ENCODE data around the gene APLP2. TPM values are rescaled to one million over a fixed set of nuclear protein-coding genes. Genes with fewer than 3 reads are reported as not detected.

APLP2 gene
- total RNA-seq, 1 experiment from 2014 or later: 210 TPM

- Histone ChIP-seq H3K4me2 (ENCODE audit: low read length) (no peak overlapping the region), H2AFZ (ENCODE audit: low read depth, low read length, poor library complexity, severe bottlenecking) (no peak overlapping the region), H3K9me2 (ENCODE audit: insufficient read depth) (no peaks in the 10 kb centered on the region), H3K4me1 (ENCODE audit: control insufficient read depth in 1 of 2, insufficient read depth in 2 of 2, low read length in 2 of 2) (no peaks in the 10 kb centered on the region; a peak in 1 of 4 replicates), H3K27me3 (ENCODE audit: insufficient read depth, low read length) (no peaks in the 10 kb centered on the region), H3K9ac (ENCODE audit: low read length) (no peak overlapping the region), H3K36me3 (ENCODE audit: control insufficient read depth in 1 of 2, insufficient read depth in 2 of 2, low read length in 2 of 2) (no peaks in the 10 kb centered on the region), H3K9me3 (ENCODE audit: control insufficient read depth in 1 of 2, insufficient read depth in 1 of 2, low read depth in 1 of 2, low read length in 2 of 2) (no peaks in the 10 kb centered on the region), H3K79me2 (ENCODE audit: insufficient read depth, low read length) (no peaks in the 10 kb centered on the region), H4K20me1 (ENCODE audit: insufficient read depth) (no peaks in the 10 kb centered on the region), H3K27ac (ENCODE audit: low read depth, low read length) (no peak overlapping the region), H3K4me3 (replicated peaks in 1 of 2; ENCODE audit: low read depth in 1 of 2, low read length in 2 of 2) (no peak overlapping the region)
- ChIA-PET RAD21 (ENCODE audit: low non-redundant PET in 1 of 2, low total read pairs in 2 of 2, uncharacterized antibody in 2 of 2, unreplicated experiment in 2 of 2) (no interaction called here), POLR2A (no interaction called here), CTCF (no interaction called here)
- no peak for ATAC-seq
- no TSS peak for BruUV-seq (replicated peaks)
- TF ChIP-seq ZBTB33 (IDR thresholded peaks at IDR 0.05; ENCODE audit: extremely low read depth, insufficient replicate concordance, low read length): no peak
- no peak for TF ChIP-seq FOSL1 (IDR thresholded peaks at IDR 0.05; ENCODE audit: low read depth)
- no peak for TF ChIP-seq ZNF274 (IDR thresholded peaks at IDR 0.05; ENCODE audit: low read depth, low read length)
- TF ChIP-seq CBX3 (IDR thresholded peaks at IDR 0.05; ENCODE audit: low read depth): no peak
- no peak for TF ChIP-seq ELF1 (IDR thresholded peaks at IDR 0.05; ENCODE audit: borderline replicate concordance, low read depth)
- TF ChIP-seq SP1 (IDR thresholded peaks at IDR 0.05; ENCODE audit: low read depth): no peak
- no peak for TF ChIP-seq JUND (IDR thresholded peaks at IDR 0.05)
- no peak for TF ChIP-seq EGR1 (IDR thresholded peaks at IDR 0.05; ENCODE audit: low read depth)
- TF ChIP-seq EZH2 (IDR thresholded peaks at IDR 0.05): no peak
- TF ChIP-seq REST (IDR thresholded peaks at IDR 0.05; ENCODE audit: low read depth): no peak
- TF ChIP-seq RAD21 (IDR thresholded peaks at IDR 0.05; ENCODE audit: low read depth): no peak
- TF ChIP-seq ATF3 (IDR thresholded peaks at IDR 0.05): no peak
- TF ChIP-seq POLR2AphosphoS5 (IDR thresholded peaks at IDR 0.05; ENCODE audit: low read depth, low read length): no peak
- TF ChIP-seq EZH2phosphoT487 (IDR thresholded peaks at IDR 0.05; ENCODE audit: borderline replicate concordance): no peak
- TF ChIP-seq POLR2A (IDR thresholded peaks at IDR 0.05; ENCODE audit: borderline replicate concordance, extremely low read depth, insufficient read depth, insufficient read length): no peak
- no peak for TF ChIP-seq SRF (IDR thresholded peaks at IDR 0.05; ENCODE audit: low read depth)
- TF ChIP-seq ZFX (IDR thresholded peaks at IDR 0.05): no peak
- no peak for TF ChIP-seq CTCF (IDR thresholded peaks at IDR 0.05 in 2 of 3, conservative IDR thresholded peaks at IDR 0.05 in 1 of 3; ENCODE audit: borderline replicate concordance in 1 of 3, insufficient read depth in 1 of 3, low read depth in 2 of 3, low read length in 2 of 3)
- TF ChIP-seq YY1 (IDR thresholded peaks at IDR 0.05; ENCODE audit: extremely low read depth, insufficient replicate concordance, low read depth, low read length): no peak
- no peak for TF ChIP-seq CEBPB (IDR thresholded peaks at IDR 0.05; ENCODE audit: low read depth)
- no peak for DNase-seq (ENCODE audit: low read depth, low spot score)
- intact Hi-C loops (cut with micrococcal nuclease): no loop called here
Observed at GRCh38 chr11:130050257-130050656, 19.4 kb upstream of the APLP2 start.
